HG03571 (cell line): Measurements from ENCODE around the gene GALNT14.

Experiments
- ATAC-seq: cut with Tn5 transposase; IDR thresholded peaks from one replicate; pipeline ENCODE4 v1.9.1; 2021; ENCODE audit not compliant: unreplicated experiment

GALNT14 gene

GRCh38 chr2:30981510-30981909 is 156.7 kb downstream of the GALNT14 start:
- ATAC-seq, result no peak

DNA sequence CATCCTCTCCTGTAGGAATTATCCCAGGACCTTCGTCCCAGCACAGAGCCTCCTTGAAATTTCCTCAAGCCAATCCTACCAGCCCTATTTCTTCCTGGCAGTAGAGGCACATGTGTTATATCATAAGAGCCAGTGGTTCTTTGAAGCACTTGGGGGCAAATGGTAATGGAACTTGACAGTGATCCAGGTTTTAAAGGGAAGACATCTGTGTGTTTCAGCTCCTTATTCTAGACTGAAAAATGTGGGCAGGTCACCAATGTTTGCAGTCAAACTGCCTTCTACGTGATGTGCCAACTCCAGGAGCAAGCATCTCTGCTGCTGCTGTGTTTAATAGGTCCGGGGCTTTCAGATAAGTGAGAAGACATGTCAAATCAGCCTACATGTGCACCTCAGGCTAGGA is 157.1 kb downstream of the GALNT14 start:
- no peak for ATAC-seq

- no peak for ATAC-seq
Observed at GRCh38 chr2:30979822-30980245, 158.4 kb downstream of the GALNT14 start.

DNA sequence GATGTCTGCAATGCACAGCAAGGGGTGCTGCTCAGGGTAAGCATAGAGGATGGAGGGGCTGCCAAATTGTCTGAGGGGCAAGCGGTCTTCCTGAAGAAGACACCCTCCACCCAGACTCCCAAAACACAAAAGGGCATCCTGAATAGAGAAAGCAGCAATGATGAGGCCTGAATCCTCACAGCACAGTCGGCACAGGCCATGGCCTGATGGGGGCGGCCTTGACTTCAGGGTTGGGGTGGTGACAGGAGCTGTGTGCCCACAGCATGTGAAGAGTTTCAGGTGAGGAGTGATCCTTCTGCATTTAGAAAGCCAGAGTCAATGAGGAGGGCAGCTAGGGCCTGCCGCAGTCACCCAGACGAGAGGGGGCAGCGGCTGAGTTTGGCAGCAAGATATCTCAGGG is 159.4 kb downstream of the GALNT14 start:
- no peak for ATAC-seq

- no peak for ATAC-seq
Observed at GRCh38 chr2:30978044-30978443, 160.2 kb downstream of the GALNT14 start.

DNA sequence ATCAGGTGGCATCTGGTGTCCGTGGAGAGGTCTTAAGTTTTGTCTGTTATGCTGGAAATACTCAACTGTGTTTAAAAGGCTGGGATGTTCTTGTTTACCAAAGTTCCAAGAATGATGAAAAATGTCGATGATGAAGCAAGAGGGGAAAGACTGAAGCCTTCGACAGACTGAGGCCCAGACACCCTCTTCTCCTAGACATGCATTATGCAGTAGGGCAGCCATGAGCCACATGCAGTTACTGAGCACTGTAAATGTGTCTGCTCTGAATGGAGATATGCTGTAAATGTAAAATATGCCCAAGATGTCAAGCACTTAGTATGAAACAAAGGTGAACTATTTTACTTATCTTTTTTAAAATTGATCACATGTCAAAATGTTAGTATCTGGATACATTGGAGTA is 163.1 kb downstream of the GALNT14 start:
- no peak for ATAC-seq

- no peak for ATAC-seq
Observed at GRCh38 chr2:30974554-30974953, 163.7 kb downstream of the GALNT14 start.

GRCh38 chr2:30974092-30974491 is 164.1 kb downstream of the GALNT14 start:
- ATAC-seq, result no peak

DNA sequence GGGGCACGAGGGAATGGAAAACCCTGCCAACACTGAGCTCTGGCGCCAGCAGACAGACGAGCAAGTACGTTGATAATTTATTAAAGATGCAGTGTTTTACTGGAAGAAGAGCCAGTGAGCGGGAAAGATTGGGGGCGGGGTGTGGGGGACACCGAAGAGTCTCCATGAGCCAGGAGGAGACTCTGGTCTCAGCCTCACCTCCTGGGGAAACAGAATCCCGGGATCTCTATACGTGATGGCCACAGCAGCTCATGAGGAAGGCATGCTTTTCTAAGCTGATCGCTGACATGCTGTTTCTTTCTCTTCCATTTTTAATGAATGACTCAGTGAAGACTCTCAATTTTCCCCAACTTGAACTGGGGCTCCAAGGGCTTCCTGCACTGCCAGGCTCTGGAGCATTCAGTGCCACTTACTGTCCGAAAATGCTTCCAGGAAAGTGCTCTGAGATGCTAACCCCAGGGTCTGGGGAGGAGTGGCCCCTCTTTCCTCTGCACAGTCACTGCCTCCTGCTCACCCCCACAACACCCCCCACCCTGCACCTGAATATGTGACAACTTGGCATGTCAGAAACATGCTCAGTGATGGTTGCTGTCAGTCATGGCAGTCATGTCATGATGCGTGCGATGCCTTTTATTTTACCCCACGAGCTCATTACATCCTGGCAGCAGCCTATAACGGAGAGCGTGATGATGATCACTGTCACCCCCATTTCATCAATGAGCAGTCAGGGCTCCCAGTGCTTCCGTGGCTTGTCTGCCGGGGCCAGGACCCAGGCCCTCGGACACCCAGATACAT is 166.8 kb downstream of the GALNT14 start:
- no peak for ATAC-seq

- no peak for ATAC-seq
Observed at GRCh38 chr2:30968660-30969397, 169.4 kb downstream of the GALNT14 start.

GRCh38 chr2:30966786-30967185 is 171.5 kb downstream of the GALNT14 start:
- no peak for ATAC-seq

GRCh38 chr2:30965022-30965531 is 173.2 kb downstream of the GALNT14 start:
- no peak for ATAC-seq

GRCh38 chr2:30964334-30965005 is 173.8 kb downstream of the GALNT14 start:
- ATAC-seq, result no peak

DNA sequence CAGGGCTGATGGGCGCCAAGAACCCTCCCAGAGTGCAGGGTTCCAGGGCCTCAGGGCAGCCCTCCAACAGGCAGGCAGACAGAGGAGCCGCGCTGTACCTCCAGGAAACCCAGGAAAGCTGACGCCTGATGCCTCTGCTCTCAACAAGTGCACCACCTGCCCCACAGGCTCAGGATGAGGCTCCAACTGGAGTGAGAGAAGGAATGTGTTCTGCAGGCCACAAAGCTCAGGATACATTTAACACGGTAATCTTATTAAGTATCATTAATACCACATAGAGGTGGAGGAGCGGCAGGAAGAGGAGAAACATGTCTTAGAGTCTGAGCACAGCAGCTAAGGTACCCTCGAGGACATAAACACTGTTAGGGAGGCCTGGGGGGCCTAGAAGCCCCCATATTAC is 175.1 kb downstream of the GALNT14 start:
- no peak for ATAC-seq

GRCh38 chr2:30960213-30960612 is 178.0 kb downstream of the GALNT14 start:
- no peak for ATAC-seq

DNA sequence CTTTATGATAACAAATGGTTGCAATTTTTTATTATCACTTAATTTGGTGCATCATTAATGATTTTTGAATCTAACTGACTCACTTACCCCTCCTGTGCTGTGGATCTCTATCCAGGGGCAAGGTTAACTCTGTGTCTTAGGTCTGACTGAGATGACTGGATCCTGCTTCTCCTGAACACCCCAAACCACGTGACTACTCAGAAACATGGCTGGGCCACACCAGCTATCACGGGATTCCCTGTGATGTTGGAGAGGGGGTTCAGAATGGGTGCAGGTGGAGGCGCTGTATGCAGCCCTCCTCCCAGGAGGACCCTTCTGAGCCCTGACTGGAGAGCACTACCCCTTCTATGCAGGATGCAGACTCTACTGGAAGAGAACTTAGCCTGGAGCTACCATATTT is 178.6 kb downstream of the GALNT14 start:
- ATAC-seq, result no peak

DNA sequence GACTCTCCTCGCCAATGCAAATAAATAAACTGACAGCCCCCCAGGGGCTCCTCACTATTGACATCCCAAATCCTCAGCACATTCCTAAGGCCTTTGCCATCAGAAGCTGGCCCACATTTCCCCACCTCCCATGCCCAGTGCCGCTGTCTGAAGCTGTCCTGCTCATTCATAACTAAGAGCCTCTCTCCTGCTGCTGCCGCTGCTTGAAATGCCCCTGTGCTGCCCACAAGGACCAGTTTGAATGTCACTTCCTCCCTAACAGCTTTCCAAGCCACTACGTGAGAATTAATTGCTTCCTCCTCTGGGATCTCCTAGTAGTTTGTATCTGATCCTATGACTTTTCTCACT is 179.3 kb downstream of the GALNT14 start:
- ATAC-seq, result no peak

DNA sequence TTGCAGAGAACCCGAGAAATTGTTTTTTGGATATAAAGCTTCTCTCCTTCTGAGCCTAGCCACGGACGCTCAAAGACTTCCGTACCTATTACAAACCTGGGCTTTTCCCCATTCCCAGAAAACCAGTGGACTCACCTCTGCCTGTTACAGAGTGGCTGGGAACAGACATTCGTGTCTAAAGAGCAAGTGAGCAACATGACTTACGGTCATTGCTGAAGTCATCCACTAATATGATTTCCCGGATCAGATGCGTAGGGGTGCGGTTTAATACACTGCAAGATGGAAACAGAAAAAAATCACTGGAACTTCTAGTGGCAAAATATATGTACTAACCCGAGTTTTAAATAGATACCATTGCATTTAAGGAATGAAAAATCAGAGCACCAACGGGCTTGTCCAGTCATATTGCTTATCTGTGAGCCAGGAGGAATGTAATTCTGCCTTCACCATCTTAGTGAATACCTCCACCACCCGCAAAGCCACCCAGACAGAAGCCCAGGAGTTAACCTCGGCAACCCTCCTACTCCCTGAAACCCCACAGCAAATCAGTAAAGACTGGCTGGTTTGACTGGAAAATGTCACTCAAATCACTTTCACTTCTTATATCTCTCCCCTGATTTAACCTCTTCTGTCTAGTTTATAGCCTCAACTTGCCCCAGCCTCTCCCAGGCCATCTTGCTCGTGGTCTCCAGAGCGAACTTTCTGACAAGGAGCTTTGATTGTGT is 179.9 kb downstream of the GALNT14 start:
- no peak for ATAC-seq

DNA sequence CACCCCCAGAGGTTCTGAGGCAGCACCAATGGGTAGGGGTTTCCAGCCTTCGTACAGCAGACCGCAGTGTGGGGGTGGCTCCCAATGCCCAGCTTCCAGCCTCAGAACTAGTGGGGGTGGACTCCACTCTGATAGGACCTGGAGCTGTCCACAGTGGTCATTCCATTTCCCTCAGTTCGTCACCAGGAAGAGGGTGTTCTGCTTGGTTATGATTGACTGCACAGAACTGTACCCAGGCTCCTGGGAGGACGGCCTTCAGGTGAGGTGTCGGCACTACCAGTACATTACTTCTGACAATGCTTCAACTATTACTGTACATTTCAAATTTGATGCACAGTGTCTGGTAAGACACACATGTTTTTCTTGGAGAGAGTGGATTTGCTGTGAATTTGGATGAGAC is 180.6 kb downstream of the GALNT14 start:
- no peak for ATAC-seq

- no peak for ATAC-seq
Observed at GRCh38 chr2:30956995-30957394, 181.2 kb downstream of the GALNT14 start.

- ATAC-seq, result no peak
Observed at GRCh38 chr2:30955516-30956132, 182.6 kb downstream of the GALNT14 start.
